NCI-H82 treated with DMSO at 0.1 percent for 48 hours (cell line): ENCODE results near the gene MTFR1L.
A peak's percentile ranks its signal among the peaks of the same experiment; 100 is the strongest.

Experiments
- DNase-seq: peaks from one replicate; lab custom pipeline; 2025; ENCODE audit not compliant: unreplicated experiment; lab: John Stamatoyannopoulos, UW

MTFR1L gene

GRCh38 chr1:25819491-25820246, at the start of gene MTFR1L:
TSS of gene MTFR1L (plus strand) at chr1:25819954. CDS start at chr1:25823105, 3,151 bp downstream.
- DNase-seq: peak; percentile 34

GRCh38 chr1:25770541-25771220, 49.1 kb upstream of the MTFR1L start:
- no peak for DNase-seq

GRCh38 chr1:25771221-25772114, 48.3 kb upstream of the MTFR1L start:
- DNase-seq: peak; percentile 71

- DNase-seq: no peak
These were observed 47.6 kb upstream of the MTFR1L start for GRCh38 chr1:25772164-25772563.

GRCh38 chr1:25772692-25773245, 47.0 kb upstream of the MTFR1L start:
- DNase-seq: no peak

- no peak for DNase-seq
These were observed 46.2 kb upstream of the MTFR1L start for GRCh38 chr1:25773441-25774125.

- DNase-seq: no peak
These were observed 45.4 kb upstream of the MTFR1L start for GRCh38 chr1:25774206-25774803.

GRCh38 chr1:25774921-25775771, 44.6 kb upstream of the MTFR1L start:
- no peak for DNase-seq

- DNase-seq: no peak
These were observed 40.4 kb upstream of the MTFR1L start for GRCh38 chr1:25779388-25779787.

GRCh38 chr1:25779894-25780293, 39.9 kb upstream of the MTFR1L start:
- DNase-seq: no peak

- no peak for DNase-seq
These were observed 39.2 kb upstream of the MTFR1L start for GRCh38 chr1:25780318-25781129.

- DNase-seq: no peak
These were observed 38.7 kb upstream of the MTFR1L start for GRCh38 chr1:25781130-25781433.

GRCh38 chr1:25782608-25783201, 37.0 kb upstream of the MTFR1L start:
- no peak for DNase-seq

GRCh38 chr1:25784575-25785051, 35.1 kb upstream of the MTFR1L start:
- no peak for DNase-seq

GRCh38 chr1:25785333-25786067, 34.3 kb upstream of the MTFR1L start:
- DNase-seq: no peak

GRCh38 chr1:25786887-25787759, 32.6 kb upstream of the MTFR1L start:
- DNase-seq: no peak
